AG20443 (cell line): ENCODE measurements around the gene SLC4A9.
A peak's percentile ranks its signal among the peaks of the same experiment; 100 is the strongest.

Experiments
- DNase-seq: peaks from one replicate; pipeline ENCODE4 v3.0.0; 2012; ENCODE audit warnings: low spot score, mixed read lengths

Gene SLC4A9

GRCh38 chr5:140362875-140363630 lies 3.1 kb downstream of the SLC4A9 start:
- DNase-seq: peak; percentile 90

GRCh38 chr5:140363631-140364471 lies 3.9 kb downstream of the SLC4A9 start:
- no peak for DNase-seq

- DNase-seq: no peak
Observed at GRCh38 chr5:140364472-140364765, 4.4 kb downstream of the SLC4A9 start.

- DNase-seq: no peak
Observed at GRCh38 chr5:140365282-140365681, 5.3 kb downstream of the SLC4A9 start.

GRCh38 chr5:140365941-140366340 lies 5.9 kb downstream of the SLC4A9 start:
- no peak for DNase-seq

- DNase-seq: no peak
Observed at GRCh38 chr5:140366589-140367255, 6.7 kb downstream of the SLC4A9 start.

GRCh38 chr5:140367256-140368013 lies 7.4 kb downstream of the SLC4A9 start:
- DNase-seq: no peak

GRCh38 chr5:140371356-140372151 lies 11.6 kb downstream of the SLC4A9 start:
- DNase-seq: no peak

- peak; percentile 88 for DNase-seq
Observed at GRCh38 chr5:140372971-140373487, 13.0 kb downstream of the SLC4A9 start.

GRCh38 chr5:140381351-140381750 lies 21.4 kb downstream of the SLC4A9 start:
- no peak for DNase-seq

GRCh38 chr5:140381972-140382371 lies 22.0 kb downstream of the SLC4A9 start:
- no peak for DNase-seq

GRCh38 chr5:140382866-140383265 lies 22.9 kb downstream of the SLC4A9 start:
- no peak for DNase-seq

- DNase-seq: no peak
Observed at GRCh38 chr5:140383300-140383699, 23.3 kb downstream of the SLC4A9 start.

- DNase-seq: no peak
Observed at GRCh38 chr5:140388052-140388451, 28.1 kb downstream of the SLC4A9 start.

GRCh38 chr5:140391312-140391711 lies 31.3 kb downstream of the SLC4A9 start:
- DNase-seq: peak; percentile 73

- DNase-seq: no peak
Observed at GRCh38 chr5:140391732-140392131, 31.7 kb downstream of the SLC4A9 start.

GRCh38 chr5:140393738-140394137 lies 33.7 kb downstream of the SLC4A9 start:
- no peak for DNase-seq

- no peak for DNase-seq
Observed at GRCh38 chr5:140398379-140398811, 38.4 kb downstream of the SLC4A9 start.

- no peak for DNase-seq
Observed at GRCh38 chr5:140399979-140400729, 40.2 kb downstream of the SLC4A9 start.

GRCh38 chr5:140400730-140401361 lies 40.9 kb downstream of the SLC4A9 start:
- peak; percentile 88 for DNase-seq
